22Rv1 (cell line): ENCODE data around the gene PLVAP.

Source experiments
- ZFX ChIP-seq: fragments of 450-650 bp; IDR thresholded peaks from 2 replicates; pipeline ENCODE4 v1.6.1; 2017; ENCODE audit warnings: antibody characterized with exemption, borderline replicate concordance
- TF ChIP-seq, protein P1 (sequence below): fragments of 450-650 bp; IDR thresholded peaks from 2 replicates; pipeline ENCODE4 v1.5.1; 2017; ENCODE audit warnings: mild to moderate bottlenecking

DNA sequence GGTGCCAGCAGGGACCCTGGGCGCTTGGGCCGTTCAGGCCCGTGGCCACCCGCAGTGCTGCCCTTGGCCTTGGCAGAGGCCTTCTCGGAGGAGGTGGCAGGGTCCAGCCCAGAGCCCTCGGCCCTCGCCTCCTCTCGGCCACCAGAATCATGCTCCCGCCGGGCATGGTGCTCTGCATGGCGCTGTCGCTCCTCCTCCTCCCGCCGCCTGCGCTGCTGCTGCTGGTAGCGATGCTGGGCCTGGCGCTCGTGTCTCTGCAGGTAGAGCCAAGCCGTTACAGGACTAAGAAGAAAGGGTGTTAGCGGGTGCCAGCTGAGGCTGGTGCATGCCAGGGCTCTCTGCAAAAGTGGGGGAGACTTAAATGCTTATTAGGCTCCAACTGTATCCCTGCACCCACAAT lies 52.0 kb downstream of the PLVAP start:
- TF ChIP-seq, protein P1, sequence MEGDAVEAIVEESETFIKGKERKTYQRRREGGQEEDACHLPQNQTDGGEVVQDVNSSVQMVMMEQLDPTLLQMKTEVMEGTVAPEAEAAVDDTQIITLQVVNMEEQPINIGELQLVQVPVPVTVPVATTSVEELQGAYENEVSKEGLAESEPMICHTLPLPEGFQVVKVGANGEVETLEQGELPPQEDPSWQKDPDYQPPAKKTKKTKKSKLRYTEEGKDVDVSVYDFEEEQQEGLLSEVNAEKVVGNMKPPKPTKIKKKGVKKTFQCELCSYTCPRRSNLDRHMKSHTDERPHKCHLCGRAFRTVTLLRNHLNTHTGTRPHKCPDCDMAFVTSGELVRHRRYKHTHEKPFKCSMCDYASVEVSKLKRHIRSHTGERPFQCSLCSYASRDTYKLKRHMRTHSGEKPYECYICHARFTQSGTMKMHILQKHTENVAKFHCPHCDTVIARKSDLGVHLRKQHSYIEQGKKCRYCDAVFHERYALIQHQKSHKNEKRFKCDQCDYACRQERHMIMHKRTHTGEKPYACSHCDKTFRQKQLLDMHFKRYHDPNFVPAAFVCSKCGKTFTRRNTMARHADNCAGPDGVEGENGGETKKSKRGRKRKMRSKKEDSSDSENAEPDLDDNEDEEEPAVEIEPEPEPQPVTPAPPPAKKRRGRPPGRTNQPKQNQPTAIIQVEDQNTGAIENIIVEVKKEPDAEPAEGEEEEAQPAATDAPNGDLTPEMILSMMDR, result no peak
- TF ChIP-seq ZFX, result no peak
